ENCODE results near the gene EXT2. TPM values are rescaled to one million over a fixed set of nuclear protein-coding genes. Genes with fewer than 3 reads are reported as not detected.

The EXT2 gene
- polyA plus RNA-seq, 1 donor from 2014 or later: 77.5 TPM

DNA sequence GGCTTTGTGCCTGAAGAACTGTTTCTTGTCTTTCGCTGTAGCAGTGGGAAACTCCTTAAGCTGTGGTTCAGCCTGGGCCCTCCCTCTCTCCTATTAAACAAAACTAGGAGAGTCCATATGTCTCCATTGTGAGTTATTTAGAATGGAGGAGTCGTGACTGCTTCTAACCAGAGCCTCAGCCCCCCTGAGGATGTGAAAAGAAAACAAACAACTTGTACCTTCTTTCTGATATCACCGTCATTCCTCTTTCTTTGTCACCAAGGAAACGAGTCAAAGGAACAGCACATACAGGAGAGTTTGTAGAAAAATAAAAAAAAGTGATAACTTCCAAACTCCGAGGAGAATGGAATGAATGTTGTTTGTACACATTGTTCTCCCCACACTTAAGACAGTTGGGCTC is 11.6 kb upstream of the EXT2 start:
- Histone ChIP-seq H4K20me1 (ENCODE audit: insufficient read depth) (no peaks in the 10 kb centered on the region), H3F3A (ENCODE audit: insufficient read depth, low read length, poor library complexity, severe bottlenecking) (no peaks in the 10 kb centered on the region), H3K4me3 (ENCODE audit: low read length) (no peak overlapping the region), H3K4me2 (ENCODE audit: low read length) (no peak overlapping the region), H3K9ac (ENCODE audit: low read length) (no peak overlapping the region), H3K79me2 (replicated peaks; ENCODE audit: insufficient read depth, low read length) (no peaks in the 10 kb centered on the region), H3K9me2 (ENCODE audit: insufficient read depth, low read length) (no peaks in the 10 kb centered on the region), H2AFZ (ENCODE audit: low read depth, low read length) (no peak overlapping the region), H3K9me3 (ENCODE audit: low read length) (no peaks in the 10 kb centered on the region), H3K27me3 (ENCODE audit: insufficient read depth, low read depth, low read length) (no peaks in the 10 kb centered on the region), H3K27ac (ENCODE audit: low read length) (no peak overlapping the region), H3K36me3 (ENCODE audit: insufficient read depth, low read length) (no peaks in the 10 kb centered on the region)
- TF ChIP-seq REST (IDR thresholded peaks at IDR 0.05; ENCODE audit: borderline replicate concordance) (no peak), EP300 (conservative IDR thresholded peaks at IDR 0.05; ENCODE audit: poor library complexity, severe bottlenecking) (no peak), POLR2AphosphoS5 (IDR thresholded peaks at IDR 0.05) (no peak), TAF1 (IDR thresholded peaks at IDR 0.05; ENCODE audit: low read depth) (no peak), SMC3 (conservative IDR thresholded peaks at IDR 0.05; ENCODE audit: poor library complexity) (no peak), MXI1 (conservative IDR thresholded peaks at IDR 0.05; ENCODE audit: poor library complexity, severe bottlenecking) (no peak), EZH2 (IDR thresholded peaks at IDR 0.05; ENCODE audit: borderline replicate concordance, insufficient read depth, low read length, poor library complexity, severe bottlenecking) (no peak), RAD21 (conservative IDR thresholded peaks at IDR 0.05) (no peak)
- TF ChIP-seq, protein P1, sequence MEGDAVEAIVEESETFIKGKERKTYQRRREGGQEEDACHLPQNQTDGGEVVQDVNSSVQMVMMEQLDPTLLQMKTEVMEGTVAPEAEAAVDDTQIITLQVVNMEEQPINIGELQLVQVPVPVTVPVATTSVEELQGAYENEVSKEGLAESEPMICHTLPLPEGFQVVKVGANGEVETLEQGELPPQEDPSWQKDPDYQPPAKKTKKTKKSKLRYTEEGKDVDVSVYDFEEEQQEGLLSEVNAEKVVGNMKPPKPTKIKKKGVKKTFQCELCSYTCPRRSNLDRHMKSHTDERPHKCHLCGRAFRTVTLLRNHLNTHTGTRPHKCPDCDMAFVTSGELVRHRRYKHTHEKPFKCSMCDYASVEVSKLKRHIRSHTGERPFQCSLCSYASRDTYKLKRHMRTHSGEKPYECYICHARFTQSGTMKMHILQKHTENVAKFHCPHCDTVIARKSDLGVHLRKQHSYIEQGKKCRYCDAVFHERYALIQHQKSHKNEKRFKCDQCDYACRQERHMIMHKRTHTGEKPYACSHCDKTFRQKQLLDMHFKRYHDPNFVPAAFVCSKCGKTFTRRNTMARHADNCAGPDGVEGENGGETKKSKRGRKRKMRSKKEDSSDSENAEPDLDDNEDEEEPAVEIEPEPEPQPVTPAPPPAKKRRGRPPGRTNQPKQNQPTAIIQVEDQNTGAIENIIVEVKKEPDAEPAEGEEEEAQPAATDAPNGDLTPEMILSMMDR (IDR thresholded peaks at IDR 0.05; ENCODE audit: poor library complexity, severe bottlenecking): no peak

DNA sequence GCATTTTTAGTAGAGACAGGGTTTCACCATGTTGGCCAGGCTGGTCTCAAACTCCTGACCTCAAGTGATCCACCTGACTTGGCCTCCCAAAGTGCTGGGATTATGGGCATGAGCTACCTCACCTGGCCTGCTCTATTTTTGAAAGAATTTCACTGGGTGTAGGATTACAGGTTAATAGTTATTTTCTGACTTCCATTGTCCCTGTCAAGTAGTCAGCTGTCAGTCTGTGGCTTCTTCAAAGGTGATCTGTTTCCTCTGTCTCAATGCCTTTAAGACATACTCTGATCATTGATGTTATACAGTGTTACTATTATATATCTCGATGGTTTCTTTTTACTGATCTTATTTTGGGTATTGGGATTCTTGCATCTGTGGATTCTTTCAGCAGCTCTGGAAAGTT is 10.1 kb upstream of the EXT2 start:
- Histone ChIP-seq H3K9me2 (ENCODE audit: insufficient read depth, low read length) (no peaks in the 10 kb centered on the region), H3K9me3 (ENCODE audit: low read length) (no peaks in the 10 kb centered on the region), H3K79me2 (replicated peaks; ENCODE audit: insufficient read depth, low read length) (no peaks in the 10 kb centered on the region), H2AFZ (ENCODE audit: low read depth, low read length) (no peak overlapping the region), H4K20me1 (ENCODE audit: insufficient read depth) (no peaks in the 10 kb centered on the region), H3K27me3 (ENCODE audit: insufficient read depth, low read depth, low read length) (no peaks in the 10 kb centered on the region), H3K4me2 (ENCODE audit: low read length) (no peak overlapping the region), H3K9ac (ENCODE audit: low read length) (no peak overlapping the region), H3K36me3 (ENCODE audit: insufficient read depth, low read length) (no peaks in the 10 kb centered on the region), H3K4me3 (ENCODE audit: low read length) (no peak overlapping the region), H3F3A (ENCODE audit: insufficient read depth, low read length, poor library complexity, severe bottlenecking) (no peaks in the 10 kb centered on the region), H3K27ac (ENCODE audit: low read length) (no peak overlapping the region)
- TF ChIP-seq POLR2AphosphoS5 (IDR thresholded peaks at IDR 0.05) (no peak), EZH2 (IDR thresholded peaks at IDR 0.05; ENCODE audit: borderline replicate concordance, insufficient read depth, low read length, poor library complexity, severe bottlenecking) (no peak), TAF1 (IDR thresholded peaks at IDR 0.05; ENCODE audit: low read depth) (no peak), REST (IDR thresholded peaks at IDR 0.05; ENCODE audit: borderline replicate concordance) (no peak)

Measured in neural cell (in vitro differentiated cells).